GM19238 (cell line): ENCODE results near the gene INPP4B.
"Not testable (repeated sequence)": the region's sequence is repeated elsewhere in the genome, so short reads cannot be mapped to it uniquely, and the experiment has no call there.

Experiments used
- DNase-seq: peaks from one replicate; pipeline ENCODE4 v3.0.0; 2011; ENCODE audit warnings: low spot score; ENCODE audit not compliant: insufficient read length

INPP4B gene

DNA sequence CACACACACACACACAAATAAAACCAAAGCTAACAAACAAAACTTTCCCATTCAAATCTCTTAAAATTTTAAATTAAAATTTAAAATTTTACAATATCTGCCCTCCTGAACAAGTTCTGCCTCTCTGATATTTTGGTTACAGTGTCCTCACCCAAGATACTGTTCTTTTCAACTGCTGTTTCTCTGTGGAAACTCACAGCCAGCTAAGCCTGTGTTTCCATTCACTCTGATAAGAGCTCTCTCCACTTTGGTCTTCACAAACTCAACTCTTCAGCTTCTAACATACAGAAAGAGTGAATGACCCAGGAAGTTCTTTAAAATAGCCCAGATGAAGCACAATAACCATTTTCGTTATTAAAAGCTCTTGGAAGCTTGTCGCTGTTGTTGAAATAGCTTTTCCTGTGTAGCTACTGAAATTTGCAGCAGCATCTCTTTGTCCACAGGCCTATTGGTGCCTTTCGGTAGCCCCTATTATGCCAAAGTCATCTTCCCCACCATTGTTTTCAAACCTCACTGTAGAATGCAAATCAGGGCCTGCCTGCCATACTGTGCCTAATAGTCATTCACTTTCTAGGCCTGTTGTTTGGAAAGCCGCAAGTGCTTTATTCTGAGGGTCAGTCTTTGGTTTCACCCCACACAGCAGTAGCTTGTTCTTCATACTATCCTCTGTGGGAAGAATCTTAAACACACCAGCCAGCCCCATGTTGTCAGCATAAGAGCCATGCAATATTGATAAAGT lies 19.4 kb downstream of the INPP4B start:
- no peak for DNase-seq

DNA sequence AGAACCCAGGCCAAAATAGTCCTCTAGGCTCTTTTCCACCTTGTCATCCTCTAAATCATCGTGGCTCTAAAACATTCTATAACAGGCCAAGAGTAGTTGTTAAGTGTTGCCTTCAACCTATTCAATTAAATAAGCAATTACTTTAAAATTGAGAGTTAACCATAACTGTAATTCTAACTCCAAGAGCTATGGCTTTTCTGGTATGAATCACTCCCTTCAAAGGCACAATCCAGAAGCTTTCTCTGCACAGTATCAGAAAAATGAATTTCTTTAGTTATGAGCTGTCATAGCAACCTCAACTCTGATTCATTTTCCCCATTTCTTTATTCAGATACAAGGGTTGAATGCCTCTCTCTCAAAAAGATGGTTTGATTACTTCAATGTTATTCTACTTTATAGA lies 21.7 kb downstream of the INPP4B start:
- no peak for DNase-seq

DNA sequence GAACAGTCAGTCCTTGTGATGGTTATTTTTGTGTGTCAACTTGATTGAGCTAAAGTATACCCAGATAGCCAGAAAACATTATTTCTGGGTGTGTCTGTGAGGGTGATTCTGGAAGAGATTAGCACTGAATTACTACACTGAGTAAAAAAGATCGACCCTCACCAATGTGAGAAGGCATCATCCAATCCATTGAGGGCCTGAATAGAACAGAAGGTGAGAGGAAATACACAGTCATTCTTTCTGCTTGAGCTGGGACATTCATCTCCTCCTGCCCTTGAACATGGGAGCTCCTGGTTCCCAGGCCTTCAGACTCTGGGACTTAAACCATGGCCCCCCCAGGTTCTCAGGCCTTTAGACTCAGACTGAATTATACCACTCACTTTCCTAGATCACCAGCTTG lies 22.3 kb downstream of the INPP4B start:
- no peak for DNase-seq

DNA sequence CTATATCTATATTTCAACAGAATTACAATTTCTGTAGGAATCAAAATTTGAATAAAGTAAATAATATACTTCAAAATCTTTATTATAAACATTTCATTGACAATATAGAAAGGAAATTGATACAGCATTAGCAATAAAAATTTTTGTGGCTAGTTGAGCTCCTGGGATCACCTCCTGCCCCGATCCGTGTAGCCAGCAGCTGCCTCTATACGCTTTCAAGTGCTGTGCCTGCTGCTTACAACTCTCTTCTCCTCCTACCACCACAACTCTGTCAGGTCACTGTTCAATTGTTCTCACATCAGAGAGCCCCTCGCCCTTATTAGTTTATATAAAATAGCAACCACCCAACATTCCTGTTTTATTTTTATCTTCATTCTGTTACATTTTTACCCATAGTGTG lies 27.6 kb downstream of the INPP4B start:
- DNase-seq: no peak

DNA sequence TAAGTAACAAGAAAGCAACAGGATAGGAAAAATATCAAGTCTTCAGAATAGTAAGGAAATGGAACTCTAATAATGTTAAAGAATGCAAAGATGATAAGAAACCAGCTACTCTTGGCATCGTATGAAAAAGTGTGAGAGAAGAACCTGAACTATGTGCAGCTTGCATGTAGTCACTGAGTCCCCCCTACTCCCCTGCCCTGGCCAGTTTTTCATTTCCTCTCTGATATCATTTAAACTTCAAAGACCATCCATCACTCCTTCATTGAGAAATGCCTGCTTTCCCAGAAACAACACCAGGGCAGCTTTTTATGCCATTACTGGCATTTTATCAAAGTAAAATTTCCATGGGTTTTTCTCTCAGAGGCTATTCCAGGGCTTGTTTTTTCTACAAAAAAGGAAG lies 28.1 kb downstream of the INPP4B start:
- no peak for DNase-seq

DNA sequence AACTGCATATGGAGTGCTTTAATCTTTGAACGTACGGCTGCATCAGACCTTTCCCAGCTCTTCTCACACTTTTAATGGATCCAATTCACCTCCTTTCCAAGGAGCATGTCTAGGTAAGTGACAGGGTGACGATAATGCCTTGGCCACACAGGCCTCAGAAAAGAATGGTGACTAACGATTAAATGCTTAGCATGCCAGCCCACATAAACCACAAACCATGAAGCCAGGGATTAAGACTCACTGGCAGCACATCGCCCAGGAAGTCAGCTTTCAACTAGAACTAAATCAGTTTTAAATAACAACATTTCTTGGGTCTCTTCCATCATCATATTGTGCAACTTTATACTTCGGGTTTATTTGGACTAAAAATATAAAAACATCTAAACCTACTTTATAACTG lies 28.7 kb downstream of the INPP4B start:
- DNase-seq: no peak

DNA sequence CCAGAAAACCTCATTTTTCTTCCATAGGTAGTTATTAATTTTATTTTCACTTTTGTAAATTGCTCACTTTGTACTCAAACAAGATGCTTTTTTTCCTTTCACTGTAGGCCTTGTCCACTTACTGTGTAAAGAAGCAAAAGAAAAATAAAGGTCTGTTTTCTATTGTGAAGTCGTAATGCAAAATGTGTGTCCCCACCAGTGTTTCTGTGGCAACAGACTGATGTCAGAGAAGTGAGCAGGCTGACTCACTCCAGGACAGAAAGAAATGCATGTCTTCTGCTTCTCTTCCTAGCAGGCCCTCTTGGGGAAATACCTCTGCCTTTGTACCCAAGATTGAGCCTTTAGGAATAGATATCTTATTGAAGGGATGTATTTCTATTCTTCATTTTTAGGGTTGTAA lies 30.3 kb downstream of the INPP4B start:
- no peak for DNase-seq

DNA sequence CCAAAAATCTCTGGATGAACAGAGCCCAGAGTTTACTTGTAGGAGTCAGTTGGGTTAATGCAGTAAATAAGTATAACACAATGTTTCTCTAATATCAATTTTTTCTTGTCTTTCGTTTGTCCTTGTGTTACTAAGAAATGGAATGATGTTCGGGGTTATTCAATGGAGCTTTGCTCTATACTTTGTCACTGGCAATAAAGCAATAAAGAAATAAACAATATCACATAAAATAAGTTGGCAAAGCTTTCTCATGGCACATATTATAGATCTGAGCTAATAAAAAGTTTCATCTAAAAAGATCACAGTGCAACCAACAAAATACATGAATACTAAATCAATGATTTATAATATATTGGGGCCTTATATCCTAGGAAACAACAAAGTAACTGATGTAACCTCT lies 32.7 kb downstream of the INPP4B start:
- no peak for DNase-seq

DNA sequence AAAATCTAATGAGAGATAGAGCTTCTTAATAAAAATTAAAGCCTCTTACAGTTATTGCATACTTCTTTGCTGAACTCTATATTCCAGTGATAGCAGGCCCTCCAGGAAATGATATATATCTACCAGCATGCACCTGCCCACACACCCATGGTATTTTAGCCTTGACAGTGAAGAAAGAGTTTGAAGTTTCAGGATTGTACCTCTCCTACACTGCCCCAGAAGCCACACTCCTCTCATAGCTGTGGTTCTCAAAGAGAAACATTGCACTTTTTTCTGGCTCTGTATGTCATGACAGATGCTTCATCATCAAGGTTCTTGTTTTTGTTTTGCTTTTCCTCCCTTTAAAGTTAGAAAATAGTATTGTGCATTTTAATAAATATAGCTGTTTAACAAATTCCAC lies 34.0 kb downstream of the INPP4B start:
- DNase-seq: no peak

DNA sequence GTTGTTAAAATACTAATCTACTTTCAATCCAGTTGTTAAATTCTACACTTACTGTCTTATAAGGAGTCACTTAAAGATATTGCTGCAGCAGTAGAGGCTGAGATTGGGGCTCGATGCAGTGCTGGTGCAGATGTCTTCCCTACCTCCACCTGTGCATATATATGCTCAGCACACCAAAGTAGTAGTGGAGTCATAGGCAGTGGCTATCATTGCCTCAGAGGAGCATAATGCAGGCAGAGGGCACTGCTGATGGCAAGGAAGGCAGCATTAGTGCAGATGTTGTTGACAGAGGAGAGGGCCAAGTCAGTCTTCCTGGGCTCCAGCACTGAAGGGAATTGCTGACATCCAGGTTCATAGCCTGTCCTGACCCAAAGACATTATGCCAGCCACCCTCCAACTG lies 35.1 kb downstream of the INPP4B start:
- DNase-seq: no peak

DNA sequence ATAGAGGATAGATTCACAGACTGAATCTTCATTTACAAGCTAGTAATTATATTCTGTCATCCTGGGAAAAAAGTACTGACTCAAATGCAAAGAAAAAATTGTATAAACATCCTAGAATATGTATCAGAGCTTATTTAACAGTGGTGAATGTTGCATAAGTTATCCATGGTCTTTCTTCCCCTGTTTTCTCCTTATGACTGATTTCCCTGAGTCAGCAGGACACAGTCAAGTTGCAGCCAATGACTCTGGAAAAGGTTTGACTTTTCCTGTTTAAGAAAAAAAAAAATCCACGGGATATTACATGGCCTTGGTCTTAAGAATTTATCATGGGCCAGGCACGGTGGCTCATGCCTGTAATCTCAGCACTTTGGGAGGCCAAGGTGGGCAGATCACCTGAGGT lies 36.5 kb downstream of the INPP4B start:
- DNase-seq: no peak

DNA sequence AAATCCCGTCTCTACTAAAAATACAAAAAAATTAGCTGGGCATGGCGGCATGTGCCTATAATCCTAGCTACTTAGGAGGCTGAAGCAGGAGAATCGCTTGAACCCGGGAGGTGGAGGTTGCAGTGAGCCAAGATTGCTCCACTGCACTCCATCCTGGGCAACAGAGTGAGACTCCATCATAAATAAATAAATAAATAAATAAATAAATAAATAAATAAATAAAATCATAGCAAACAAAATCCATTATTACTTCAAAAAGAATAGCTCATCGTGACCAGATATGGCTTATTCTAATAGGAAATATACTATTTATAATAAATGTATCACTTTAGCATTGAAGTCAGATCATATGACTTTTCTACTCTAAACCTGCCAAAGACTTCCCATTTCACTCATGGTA lies 42.2 kb downstream of the INPP4B start:
- not testable (repeated sequence) for DNase-seq

DNA sequence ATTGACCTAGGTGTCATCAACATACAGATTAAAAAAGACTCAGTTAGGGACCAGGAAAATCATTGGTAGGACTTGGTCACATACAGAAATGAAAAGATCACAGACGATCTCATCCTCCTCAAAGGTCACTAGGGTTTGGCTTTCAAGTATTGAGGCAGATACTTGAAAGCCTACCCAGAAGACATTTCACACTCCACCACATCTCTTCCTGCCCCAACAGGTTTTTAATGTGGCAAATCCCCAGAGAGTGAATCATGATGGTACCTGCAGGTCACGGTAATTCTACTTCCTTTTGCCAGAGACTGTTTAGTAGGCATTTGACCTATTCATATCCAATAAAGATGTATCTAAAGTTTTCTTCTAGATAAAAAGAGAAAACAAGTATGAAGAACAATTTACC lies 44.1 kb downstream of the INPP4B start:
- DNase-seq: no peak

DNA sequence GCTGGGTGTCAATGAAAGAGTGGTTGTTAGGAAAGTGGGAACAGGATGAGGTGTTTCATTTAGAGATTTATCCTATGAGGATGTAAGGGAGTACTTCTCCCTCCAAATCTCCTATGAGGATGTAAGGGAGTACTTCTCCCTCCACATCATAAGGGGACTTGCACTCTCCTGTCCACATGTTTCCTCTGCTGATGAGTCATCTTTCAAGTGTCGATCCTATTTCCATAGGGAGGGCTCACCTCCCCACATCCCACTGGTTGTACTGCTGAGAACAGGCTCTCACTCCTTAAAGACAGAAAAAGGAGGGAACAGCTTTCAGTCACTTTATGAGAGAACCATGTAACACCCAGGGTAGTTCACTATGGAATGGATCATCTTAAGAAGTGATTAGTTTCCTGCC lies 65.0 kb downstream of the INPP4B start:
- no peak for DNase-seq

DNA sequence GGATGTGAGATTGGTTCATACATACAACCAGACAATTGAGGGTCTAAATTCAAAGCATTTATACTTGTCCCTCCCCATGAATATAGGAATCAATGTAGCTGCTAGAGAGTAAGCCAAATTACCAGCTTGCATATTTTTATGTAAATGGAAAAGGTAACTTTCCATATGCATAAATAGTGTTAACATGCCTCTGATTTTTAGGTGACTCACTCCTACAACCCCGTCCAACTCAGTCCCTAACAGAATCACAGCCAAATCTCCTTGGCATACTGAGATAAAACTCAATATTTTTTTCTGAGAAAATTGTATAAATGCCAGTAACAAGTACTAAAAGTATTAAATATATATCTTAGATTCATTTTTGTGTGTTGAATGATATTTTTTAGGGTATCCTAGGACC lies 67.2 kb downstream of the INPP4B start:
- DNase-seq: no peak

DNA sequence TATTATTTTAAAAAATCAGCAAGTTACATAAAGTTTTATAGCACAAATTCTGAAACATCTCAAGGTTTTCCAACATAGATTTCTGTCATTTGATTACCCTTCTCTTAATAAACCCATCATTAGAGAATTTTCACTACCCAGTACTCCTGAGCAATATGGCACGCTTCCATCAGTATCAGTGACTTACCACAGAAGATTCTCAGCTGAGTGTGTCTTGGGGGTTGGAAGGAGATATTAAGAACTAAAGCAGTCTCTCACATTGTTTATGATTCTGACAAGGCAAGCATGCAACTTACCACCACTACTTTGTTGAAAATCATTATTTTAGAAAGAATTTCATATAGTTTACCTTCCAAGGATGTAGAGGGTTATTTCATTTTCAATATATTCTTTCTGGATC lies 67.7 kb downstream of the INPP4B start:
- DNase-seq: no peak

DNA sequence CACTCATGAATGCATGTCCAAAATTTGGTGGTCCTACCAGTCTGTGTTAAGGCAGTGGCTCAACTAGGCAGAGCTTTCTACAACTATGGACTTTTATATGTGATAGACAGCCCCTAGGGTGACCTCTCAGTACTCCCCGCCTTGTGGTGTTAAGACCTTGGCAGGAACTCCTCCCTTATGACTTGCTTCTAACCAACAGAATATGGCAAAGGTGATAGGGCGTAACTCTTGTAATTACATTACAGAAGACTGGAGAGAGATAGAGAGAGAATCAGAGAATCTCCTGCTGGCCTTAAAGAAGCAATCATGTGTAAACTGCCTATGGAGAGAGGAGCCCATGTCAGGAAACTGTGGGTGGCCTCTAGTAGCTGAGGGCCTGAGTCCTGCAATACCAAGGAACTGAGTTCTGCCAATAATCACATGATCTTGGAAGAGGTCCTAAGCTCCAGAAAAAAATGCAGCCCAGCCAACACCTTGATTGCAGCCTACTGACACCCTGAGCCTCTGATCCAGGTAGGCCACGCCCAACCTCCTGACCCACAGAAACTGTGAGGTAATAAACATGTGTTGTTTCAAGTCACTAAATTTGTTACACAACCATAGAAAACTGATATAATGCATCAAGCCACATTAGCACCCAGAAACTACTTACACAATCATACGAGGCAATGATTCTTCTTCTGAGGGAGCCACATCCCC lies 68.9 kb downstream of the INPP4B start:
- DNase-seq: no peak

DNA sequence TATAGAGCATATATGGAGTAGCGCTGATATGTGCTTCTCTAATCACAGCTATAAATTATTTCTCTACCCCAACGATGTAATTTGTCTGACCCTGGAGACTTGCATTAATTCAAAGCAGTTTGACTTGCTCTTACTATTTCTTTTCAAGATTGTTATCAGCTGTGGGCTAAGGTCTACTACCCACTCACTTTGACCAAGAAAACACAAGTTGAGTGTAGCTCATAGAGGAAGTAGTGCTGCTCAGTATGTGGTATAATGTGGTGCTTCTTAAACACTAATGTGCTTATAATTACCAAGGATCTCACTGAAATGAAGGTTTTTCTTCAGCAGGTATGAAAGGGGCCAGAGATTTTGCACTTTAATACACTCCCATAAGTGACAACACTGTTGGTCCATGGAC lies 70.1 kb downstream of the INPP4B start:
- no peak for DNase-seq

DNA sequence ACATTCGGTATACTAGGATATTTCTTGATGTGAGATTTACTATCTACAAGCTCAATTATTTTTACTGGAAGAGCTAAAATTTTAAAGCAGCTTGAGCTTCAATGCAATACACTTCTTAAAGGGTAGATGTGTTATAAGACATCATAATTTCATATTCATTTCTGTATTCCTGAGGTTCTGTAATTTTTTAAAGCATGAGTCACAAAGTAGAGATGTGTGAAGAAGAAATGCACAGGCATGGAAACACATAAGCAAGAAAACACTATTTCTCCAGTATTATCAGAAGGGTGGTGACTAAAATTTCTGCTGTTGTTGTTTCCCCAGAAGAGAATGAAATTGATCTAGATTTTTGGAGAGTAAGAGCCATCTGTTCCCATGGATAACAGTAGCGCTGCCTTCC lies 72.6 kb downstream of the INPP4B start:
- DNase-seq: no peak

DNA sequence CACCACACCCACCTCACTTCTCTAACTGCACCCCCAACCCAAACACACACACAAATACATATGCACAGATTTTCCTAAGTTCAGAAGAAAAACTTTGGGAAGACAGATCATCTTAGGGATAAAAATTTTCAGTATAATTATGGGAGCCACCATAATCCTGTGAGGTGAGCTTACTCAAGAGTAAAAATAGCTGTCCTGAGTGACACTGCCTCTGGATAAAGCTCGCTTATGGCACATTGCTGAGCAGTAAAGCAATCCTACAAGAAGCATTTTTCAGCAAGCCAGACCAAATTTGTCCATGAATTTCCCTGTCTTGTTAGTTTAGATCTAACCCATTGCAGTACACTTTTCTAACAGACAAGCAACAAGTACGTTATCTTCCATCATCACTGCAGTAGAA lies 83.8 kb downstream of the INPP4B start:
- no peak for DNase-seq

DNA sequence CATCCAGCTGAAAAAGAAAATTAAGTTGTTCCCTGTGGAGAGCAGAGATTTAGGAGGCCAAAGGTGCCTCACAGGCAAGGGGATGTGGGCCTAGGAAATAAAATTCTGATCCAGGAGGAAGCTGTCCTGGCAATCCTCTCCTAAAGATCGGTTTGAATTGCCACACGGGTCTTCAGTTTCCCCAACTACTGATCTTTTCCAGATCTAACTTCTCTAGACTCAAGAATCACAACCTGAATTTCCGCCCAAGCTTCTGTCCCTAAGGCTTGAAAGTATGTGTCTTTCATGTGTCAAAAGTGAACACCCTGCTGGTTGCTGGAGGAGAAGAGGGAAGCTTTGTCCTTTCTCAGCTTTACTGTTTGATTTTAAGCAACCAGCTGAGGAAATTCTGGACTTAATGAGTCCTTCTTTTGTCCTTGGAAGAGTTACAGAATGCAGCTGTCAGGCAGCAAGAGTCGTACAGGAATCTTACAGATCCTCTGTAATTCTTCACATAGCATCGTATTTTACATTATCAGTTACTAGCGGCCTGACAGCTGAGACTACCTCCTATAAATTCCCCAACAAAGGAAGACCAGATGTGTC lies 93.8 kb downstream of the INPP4B start:
- no peak for DNase-seq

DNA sequence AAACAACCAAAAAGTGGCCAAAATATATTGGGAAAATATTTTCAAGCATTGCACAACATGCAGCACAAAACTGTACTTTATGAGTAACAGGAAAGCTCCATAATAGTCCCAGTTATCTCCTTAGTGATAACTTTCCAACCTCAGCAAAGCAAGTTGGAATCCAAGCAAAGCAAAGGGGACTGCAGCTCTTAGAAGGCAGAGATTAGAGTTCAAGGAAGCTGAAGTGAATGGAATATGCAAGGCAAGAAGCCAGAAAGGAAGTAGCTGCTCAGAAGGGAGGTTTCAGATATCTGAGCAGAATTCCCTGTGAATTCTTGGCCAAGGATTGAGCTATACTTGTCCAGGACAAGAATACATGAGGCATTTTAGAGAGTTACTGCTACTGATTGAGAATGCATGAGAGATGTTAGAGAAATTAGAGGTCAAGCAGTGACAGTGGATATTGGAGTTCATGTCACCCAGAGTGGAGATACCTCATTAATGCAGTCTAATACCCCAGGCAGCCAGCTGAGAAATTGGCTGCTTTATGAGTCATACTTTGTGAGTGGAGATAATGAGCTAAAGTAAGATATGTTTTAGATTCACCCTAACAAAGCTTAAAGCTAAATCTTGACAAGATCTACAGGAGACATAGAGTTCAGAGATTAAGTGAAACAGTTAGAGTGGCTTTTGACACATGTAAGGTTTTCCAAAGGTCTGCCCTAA lies 102.8 kb downstream of the INPP4B start:
- no peak for DNase-seq
